ENCODE data around the gene RBAK.
A peak's percentile ranks its signal among the peaks of the same experiment; 100 is the strongest.
"Not testable (repeated sequence)": the region's sequence is repeated elsewhere in the genome, so short reads cannot be mapped to it uniquely, and the experiment has no call there.

RBAK gene

DNA sequence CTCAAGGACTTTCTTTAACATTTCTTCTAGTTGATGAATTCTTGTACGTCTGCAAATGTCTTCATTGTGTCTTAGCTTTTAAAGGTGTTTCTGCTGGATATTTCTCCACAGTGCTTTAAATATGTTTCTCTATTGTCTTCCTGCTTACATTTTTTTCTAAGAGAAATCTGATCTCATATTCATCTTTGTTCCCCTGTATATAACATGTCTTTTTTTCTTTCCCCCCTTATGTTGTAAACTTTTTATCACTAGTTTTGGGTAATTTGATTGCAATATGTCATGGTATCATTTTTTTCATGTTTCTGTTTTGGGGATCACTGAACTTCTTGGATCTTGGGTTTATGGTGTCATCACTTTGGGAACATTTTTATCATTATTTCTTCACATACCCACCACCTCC lies 7.5 kb downstream of the RBAK start:
- no peak for DNase-seq

DNA sequence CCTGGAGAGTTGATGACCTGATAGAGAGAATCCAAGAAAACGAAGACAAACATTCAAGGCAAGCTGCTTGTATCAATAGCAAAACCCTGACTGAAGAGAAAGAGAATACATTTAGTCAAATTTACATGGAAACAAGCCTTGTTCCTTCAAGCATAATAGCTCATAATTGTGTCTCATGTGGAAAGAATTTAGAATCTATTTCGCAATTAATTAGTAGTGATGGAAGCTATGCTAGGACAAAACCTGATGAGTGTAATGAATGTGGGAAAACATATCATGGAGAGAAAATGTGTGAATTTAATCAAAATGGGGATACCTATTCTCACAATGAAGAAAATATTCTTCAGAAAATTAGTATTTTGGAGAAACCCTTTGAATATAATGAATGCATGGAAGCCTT lies 18.0 kb downstream of the RBAK start:
- DNase-seq: no peak

DNA sequence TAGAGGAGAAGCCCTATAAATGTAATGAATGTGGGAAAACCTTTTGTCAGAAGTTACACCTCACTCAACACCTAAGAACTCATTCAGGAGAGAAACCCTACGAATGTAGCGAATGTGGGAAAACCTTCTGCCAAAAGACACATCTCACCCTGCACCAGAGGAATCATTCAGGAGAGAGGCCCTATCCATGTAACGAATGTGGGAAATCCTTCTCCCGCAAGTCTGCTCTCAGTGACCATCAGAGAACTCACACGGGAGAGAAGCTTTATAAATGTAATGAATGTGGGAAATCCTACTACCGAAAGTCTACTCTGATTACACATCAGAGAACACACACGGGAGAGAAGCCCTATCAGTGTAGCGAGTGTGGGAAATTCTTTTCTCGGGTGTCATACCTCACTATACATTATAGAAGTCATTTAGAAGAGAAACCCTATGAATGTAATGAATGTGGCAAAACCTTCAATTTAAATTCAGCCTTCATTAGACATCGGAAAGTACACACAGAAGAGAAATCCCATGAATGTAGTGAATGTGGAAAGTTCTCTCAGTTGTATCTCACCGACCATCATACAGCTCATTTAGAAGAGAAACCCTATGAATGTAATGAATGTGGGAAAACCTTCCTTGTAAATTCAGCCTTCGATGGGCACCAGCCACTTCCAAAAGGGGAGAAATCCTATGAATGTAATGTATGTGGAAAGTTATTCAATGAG lies 18.9 kb downstream of the RBAK start:
- no peak for DNase-seq

DNA sequence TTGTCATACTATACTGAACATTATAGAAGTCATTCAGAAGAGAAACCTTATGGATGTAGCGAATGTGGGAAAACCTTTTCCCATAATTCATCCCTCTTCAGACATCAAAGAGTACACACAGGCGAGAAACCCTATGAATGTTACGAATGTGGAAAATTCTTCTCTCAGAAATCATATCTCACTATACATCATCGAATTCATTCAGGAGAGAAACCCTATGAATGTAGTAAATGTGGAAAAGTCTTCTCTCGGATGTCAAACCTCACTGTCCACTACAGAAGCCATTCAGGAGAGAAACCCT lies 19.4 kb downstream of the RBAK start:
- DNase-seq: no peak

DNA sequence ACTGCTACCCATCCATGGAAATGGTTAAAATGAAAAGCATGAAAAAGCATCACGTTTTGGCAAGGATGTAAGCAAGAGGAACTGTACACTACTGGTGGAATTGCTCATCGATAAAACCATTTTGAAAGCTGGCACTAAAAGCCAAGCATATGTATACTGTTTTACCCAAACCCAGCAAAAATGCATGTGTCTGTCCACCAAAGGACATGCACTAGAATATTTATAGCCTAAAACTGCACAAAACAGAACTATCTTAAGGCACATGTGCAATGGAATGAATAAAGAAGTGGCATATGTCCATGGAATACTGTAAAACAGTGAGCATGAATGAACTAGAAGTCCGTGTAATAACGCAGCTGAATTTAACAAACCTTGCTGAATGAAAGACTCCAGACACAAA lies 22.9 kb downstream of the RBAK start:
- no peak for DNase-seq

DNA sequence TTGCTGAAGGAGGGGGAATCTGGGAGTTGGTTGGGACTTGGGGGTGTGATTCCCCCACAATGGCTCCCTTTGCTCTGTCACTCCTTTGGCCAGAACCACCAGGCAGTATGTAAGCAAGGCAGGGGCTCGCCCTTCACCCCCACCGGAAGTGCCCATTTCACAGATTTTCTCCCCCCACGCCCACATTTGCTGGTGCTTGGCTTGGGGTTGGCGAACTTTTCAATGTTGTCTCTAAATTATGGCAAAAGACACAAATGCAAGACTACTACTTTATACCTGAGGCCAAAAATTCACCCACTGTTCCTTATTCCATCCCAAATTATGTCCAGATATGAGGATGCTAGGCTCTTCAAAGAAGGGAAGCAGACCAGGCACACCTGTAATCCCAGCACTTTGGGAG lies 24.5 kb downstream of the RBAK start:
- DNase-seq: no peak

DNA sequence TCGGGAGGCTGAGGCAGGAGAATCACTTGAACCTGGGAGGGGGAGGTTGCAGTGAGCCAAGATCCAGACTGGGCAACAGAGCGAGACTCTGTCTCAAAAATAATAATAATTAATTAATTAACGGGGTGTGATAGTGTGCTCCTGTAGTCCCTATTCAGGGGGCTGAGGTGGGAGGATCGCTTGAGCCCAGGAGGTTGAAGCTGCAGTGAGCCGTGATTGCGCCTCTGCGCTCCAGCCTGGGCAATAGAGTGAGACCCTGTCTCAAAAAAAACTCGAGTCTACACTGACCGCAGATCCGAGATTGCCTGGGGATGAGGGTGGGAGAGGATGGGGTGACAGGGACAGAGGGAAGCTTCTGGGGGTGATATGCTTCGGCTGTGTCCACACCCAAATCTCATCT lies 29.5 kb downstream of the RBAK start:
- not testable (repeated sequence) for DNase-seq

DNA sequence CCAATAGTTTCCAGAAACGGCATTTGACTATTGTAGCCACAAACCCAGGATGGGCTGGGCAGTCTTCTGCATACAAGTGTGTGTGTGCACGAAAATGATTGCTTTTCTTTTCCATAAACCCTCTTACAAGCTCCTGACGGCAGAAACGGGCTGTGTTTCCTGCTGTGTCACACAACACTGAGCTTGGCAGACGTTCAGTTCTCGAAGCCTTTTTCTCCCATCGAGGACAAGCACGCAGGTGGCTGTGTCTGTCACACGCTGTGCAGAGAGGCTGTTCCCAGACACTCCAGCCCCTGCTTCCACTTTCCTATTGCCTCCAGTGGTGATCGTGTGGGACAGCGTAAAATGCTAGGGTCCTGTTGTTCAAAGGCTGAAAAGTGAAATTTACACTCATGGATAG lies 32.1 kb downstream of the RBAK start:
- DNase-seq: no peak

DNA sequence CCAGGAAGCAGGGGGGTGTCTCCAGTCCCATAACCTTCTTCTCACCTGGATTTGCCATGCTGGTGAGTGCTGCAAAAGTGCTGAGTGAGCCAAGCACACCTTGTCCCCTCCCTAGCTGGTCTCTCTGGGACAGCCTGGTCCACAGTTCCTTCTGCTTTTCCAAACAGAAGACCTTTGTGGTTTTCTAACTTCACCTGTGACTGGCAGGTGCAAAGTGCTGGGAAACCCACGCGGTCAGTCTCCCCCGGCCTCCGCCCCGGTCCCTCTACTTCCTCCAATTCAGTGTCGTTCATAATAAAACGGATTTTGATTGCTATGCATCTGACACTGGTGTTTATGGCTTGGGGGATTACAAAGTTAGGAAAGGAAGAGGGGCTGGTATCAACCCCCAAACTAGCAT lies 37.1 kb downstream of the RBAK start:
- no peak for DNase-seq

DNA sequence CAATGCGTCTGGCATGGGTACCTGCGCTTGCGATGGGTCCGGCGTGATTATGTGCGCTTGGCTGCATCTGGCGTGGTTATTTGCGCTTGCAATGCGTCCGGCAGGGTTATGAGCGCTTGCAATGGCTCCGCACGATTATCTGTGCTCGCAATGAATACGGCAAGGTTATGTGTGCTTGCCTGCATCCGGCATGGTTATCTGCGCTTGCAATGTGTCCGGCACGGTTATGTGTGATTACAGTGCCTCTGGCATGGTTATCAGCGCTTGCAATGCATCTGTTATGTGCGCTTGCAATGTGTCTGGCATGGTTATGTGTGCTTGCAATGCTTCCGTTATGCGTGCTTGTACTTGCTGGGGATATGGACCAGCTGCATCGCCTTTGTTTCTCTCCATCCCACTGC lies 37.7 kb downstream of the RBAK start:
- no peak for DNase-seq

DNA sequence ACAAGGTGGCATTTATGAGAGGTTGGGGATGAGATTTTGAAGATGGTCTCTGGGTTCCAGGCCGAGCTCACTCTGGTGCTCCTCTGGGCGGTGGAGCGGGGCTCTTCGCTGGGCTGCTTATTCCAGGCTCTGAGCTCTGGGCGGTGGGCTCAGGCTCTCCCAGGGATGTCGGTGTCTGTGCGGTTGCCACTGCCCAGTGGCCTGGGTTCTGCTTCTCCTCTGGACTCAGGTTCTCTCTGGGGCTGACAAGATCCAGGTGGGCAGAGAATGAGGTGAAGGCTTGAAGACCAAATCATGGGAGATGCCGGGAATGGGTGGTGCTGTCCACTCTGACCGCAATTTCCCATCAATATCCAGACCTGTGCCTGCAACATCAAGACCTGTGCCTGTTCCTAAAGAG lies 40.6 kb downstream of the RBAK start:
- no peak for DNase-seq

DNA sequence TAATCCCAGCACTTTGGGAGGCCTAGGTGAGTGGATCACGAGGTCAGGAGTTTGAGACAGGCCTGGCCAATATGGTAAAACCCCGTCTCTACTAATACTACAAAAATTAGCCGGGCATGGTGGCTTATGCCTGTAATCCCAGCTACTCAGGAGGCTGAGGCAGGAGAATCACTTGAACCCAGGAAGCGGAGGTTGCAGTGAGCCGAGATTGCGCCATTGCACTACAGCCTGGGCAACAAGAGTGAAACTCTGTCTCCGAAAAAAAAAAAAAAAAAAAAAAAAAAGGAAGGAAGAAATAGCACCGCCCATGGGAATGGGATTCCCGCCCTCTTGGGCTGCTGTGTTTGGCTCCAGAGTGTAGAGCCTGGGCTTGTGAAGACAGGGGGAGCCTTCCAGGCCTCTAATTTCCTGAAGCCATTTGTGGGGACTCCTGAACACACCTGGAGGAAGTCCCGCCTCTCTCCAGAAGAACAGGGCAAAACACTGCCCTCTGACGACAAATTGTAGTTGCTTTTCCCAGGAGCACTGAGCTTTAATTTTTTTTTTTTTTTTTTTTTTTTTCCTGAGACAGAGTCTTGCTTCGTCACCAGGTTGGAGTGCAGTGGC lies 42.7 kb downstream of the RBAK start:
- peak; percentile 18 for DNase-seq

DNA sequence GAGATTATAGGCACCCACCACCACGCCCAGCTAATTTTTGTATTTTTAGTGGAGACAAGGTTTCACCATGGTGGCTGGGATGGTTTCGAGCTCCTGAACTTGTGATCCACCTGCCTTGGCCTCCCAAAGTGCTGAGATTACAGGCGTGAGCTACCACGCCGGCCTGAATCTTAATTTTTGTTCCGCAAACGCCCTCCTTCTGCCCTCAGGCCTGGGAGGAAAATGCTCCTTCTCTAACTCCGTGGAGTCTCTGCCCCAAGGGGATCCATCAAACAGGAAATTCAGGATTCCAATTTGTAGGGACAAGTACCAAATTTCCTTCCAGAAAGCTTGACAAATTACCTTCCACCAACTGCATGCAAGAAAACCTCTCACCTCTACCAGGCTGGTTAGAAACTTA lies 43.2 kb downstream of the RBAK start:
- no peak for DNase-seq

DNA sequence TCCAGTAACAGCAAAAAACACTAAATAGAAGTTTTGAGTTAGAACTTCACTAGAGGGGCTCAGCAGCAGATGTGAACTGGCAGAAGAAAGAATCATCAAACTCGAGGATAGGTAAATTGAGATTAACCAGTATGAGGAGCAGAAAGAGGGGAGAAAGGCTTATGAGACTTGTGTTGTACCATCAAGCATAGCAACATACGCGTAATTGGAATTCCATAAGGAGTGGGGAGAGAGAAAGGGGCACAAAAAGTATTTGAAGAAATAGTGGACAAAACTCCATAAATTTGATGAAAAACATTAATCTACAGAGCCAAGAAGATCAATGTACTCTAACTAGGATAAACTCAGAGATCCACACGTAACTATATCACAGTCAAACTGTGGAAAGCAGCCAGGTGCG lies 48.3 kb downstream of the RBAK start:
- no peak for DNase-seq

DNA sequence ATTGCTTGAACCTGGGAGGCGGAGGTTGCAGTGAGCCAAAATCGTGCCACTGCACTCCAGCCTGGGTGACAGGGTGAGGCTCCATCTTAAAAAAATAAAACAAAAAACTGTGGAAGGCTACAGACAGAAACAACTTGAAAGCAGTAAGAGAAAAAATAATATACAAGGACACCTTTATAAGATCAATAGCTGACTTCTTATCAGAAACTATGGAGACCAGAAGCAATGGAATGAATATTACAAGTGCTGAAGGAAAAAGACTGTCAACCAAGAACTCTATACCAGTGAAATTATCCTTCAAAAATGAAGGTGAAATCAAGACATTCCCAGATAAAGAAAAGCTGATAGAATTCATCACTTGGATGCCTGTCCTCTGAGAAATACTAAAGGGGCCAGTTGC lies 49.0 kb downstream of the RBAK start:
- no peak for DNase-seq

DNA sequence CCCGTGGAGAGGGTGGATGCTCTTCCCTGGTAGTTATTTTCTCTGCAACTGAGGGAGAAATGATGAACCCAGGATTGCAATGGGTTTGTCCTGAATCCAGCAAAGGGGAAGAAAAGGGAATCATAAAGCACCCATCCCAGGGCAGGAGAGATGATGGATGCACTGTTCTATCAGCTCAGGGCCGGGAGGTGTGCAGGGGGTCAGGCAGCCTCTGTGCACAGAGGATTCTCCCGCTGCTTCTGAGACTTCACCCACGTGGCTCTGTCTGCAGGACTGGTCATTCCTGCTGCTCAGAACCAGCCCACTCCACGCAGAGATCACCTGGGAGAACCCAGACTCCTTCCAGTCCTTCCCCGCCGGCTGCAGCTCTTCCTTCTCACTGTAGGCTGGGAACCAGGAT lies 70.7 kb downstream of the RBAK start:
- no peak for DNase-seq

DNA sequence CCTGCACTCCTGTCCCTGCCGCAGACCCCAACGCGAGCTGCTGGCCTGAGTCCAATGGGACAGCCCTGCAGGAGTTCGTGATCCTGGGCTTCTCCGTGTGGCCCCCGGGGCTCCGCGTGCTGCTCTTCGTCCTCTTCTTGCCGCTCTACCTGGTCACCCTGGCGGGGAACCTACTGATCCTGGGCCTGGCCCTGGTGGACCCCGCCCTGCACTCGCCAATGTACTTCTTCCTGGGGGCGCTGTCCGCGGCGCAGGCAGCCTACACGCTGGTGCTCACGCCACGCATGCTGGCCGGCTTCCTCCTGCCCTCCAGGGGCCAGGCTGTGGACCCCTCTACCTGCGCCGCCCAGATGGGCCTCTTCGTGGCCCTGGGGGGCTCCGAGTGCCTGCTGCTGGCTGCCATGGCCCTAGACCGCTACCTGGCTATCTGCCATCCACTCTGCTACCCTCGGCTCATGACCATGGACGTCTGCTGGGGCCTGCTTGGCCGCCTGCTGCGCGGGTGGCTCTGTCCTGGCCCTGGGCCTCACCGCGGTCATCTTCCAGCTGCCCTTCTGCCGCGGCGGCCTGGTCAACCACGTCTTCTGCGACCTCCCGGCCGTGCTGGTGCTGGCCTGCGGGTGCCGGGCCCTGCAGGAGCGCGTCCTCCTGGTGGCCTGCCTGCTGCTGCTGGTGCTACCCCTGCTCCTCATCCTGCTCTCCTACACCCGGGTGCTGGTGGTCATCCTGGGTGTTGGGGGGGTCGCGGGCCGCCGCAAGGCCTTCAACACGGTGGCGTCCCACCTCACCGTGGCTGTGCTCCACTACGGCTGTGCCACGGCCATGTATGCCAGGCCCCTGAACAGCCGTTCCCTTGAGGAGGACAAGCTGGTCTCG lies 71.7 kb downstream of the RBAK start:
- DNase-seq: no peak

Data from EL (cell line).